Measurements from ENCODE around the gene SMIM13.

The SMIM13 gene

GRCh38 chr6:11161031-11161956, 67.7 kb downstream of the SMIM13 start:
- no peak for DNase-seq

- no peak for DNase-seq
Measured at GRCh38 chr6:11162262-11162661, 68.6 kb downstream of the SMIM13 start.

- no peak for DNase-seq
Measured at GRCh38 chr6:11163932-11164331, 70.3 kb downstream of the SMIM13 start.

GRCh38 chr6:11164717-11165646, 71.3 kb downstream of the SMIM13 start:
- no peak for DNase-seq

- DNase-seq = no peak
Measured at GRCh38 chr6:11166948-11167347, 73.3 kb downstream of the SMIM13 start.

- no peak for DNase-seq
Measured at GRCh38 chr6:11168091-11168635, 74.5 kb downstream of the SMIM13 start.

GRCh38 chr6:11171952-11172351, 78.3 kb downstream of the SMIM13 start:
- no peak for DNase-seq

- DNase-seq = peak; percentile 62
Measured at GRCh38 chr6:11172501-11173327, 79.1 kb downstream of the SMIM13 start.

- no peak for DNase-seq
Measured at GRCh38 chr6:11174242-11174611, 80.6 kb downstream of the SMIM13 start.

- DNase-seq = no peak
Measured at GRCh38 chr6:11177271-11177670, 83.6 kb downstream of the SMIM13 start.

GRCh38 chr6:11179088-11179418, 85.4 kb downstream of the SMIM13 start:
- DNase-seq = no peak

GRCh38 chr6:11179419-11180202, 86.0 kb downstream of the SMIM13 start:
- DNase-seq = no peak

GRCh38 chr6:11181478-11182136, 88.0 kb downstream of the SMIM13 start:
- DNase-seq = no peak

GRCh38 chr6:11183761-11184362, 90.2 kb downstream of the SMIM13 start:
- DNase-seq = no peak

- DNase-seq = no peak
Measured at GRCh38 chr6:11185204-11185842, 91.7 kb downstream of the SMIM13 start.

GRCh38 chr6:11187301-11187700, 93.7 kb downstream of the SMIM13 start:
- no peak for DNase-seq

All from RPMI8226 (cell line).